Peyer's patch (tissue), 4 donors: ENCODE measurements around the gene HSPB2. TPM values are rescaled to one million over a fixed set of nuclear protein-coding genes. Genes with fewer than 3 reads are reported as not detected.

Experiments used
- DNase-seq, 3 donors: peaks; one replicate each; pipeline ENCODE4 v3.0.0-alpha.2; 2017 to 2019
- H3K27ac ChIP-seq, 4 donors: fragments of 200-600 bp; sonication (generic); one replicate each; pipeline ENCODE4 v1.5.1; 2016 to 2019
- H3K27me3 ChIP-seq, 2 donors: fragments of 200-600 bp; sonication (generic); one replicate each; pipeline ENCODE4 v1.5.1; 2019
- H3K36me3 ChIP-seq, 3 donors: fragments of 200-600 bp; sonication (generic); one replicate each; pipeline ENCODE4 v1.5.1; 2016 to 2019
- H3K4me1 ChIP-seq, 4 donors: fragments of 200-600 bp; sonication (generic); one replicate each; pipeline ENCODE4 v1.5.1; 2016 to 2019
- H3K4me3 ChIP-seq, 4 donors: fragments of 200-600 bp; sonication (generic); 1 replicate in 3 of 4; 2 replicates in 1 of 4; pipeline ENCODE4 v1.5.1; 2016 to 2019; ENCODE audit warnings: mild to moderate bottlenecking in 1 of 4
- H3K9me3 ChIP-seq, 4 donors: fragments of 200-600 bp; sonication (generic); one replicate each; pipeline ENCODE4 v1.5.1; 2016 to 2019; ENCODE audit warnings: mild to moderate bottlenecking in 1 of 4
- CTCF ChIP-seq, 6 experiments: fragments of 450-650 bp in 4 of 6; fragments of 200-600 bp in 2 of 6; sonication (generic) in 1 of 6; IDR thresholded peaks; one replicate each; pipeline ENCODE4 v1.5.1; 2017 to 2019; ENCODE audit warnings: antibody characterized with exemption in 6 of 6, mild to moderate bottlenecking in 3 of 6, moderate library complexity in 1 of 6
- POLR2A ChIP-seq, 2 donors: fragments of 450-650 bp; IDR thresholded peaks; one replicate each; pipeline ENCODE4 v1.5.1; 2017; ENCODE audit warnings: antibody characterized with exemption in 2 of 2, mild to moderate bottlenecking in 2 of 2, moderate library complexity in 2 of 2
- total RNA-seq, 4 donors: library from RNA; depleted of rRNA; stranded (reverse); fragments of >200 nt; gene quantifications; one replicate each; pipeline ENCODE4 v1.1.0, GENCODE V29; 2016

The HSPB2 gene
- total RNA-seq, 4 donors from 2014 or later = 0.94 to 2.5 TPM; not detected in 2

- DNase-seq = no peak
- Histone ChIP-seq H3K36me3 (no peaks in the 10 kb centered on the region), H3K9me3 (no peaks in the 10 kb centered on the region), H3K4me1 (peaks cover 0 to 19% (median 5%) of the 10 kb centered on the region in 4 donors), H3K27me3 (no peaks in the 10 kb centered on the region), H3K4me3 (no peak overlapping the region), H3K27ac (peak overlapping the region in 3 of 4 donors; percentile 11 to 74 (median 47))
- TF ChIP-seq POLR2A (IDR thresholded peaks at IDR 0.05) (no peak), CTCF (IDR thresholded peaks at IDR 0.05) (no peak)
Measured at GRCh38 chr11:111922803-111923202, 10.3 kb downstream of the HSPB2 start.

GRCh38 chr11:111923351-111923788 lies 10.8 kb downstream of the HSPB2 start:
- Histone ChIP-seq H3K27me3 (no peaks in the 10 kb centered on the region), H3K27ac (peak overlapping the region in 3 of 4 donors; percentile 11 to 74 (median 47)), H3K36me3 (no peaks in the 10 kb centered on the region), H3K9me3 (no peaks in the 10 kb centered on the region), H3K4me1 (peaks cover 0 to 14% (median 5%) of the 10 kb centered on the region in 4 donors), H3K4me3 (no peak overlapping the region)
- no peak for DNase-seq
- TF ChIP-seq POLR2A (IDR thresholded peaks at IDR 0.05) = no peak
- TF ChIP-seq CTCF (IDR thresholded peaks at IDR 0.05) = no peak

GRCh38 chr11:111923951-111924350 lies 11.4 kb downstream of the HSPB2 start:
- H3K4me1 ChIP-seq = peaks cover 0 to 12% (median 5%) of the 10 kb centered on the region in 4 donors
- TF ChIP-seq CTCF (IDR thresholded peaks at IDR 0.05) (no peak), POLR2A (IDR thresholded peaks at IDR 0.05) (no peak)
- no peaks in the 10 kb centered on the region for H3K36me3 ChIP-seq
- no peaks in the 10 kb centered on the region for H3K9me3 ChIP-seq
- H3K27me3 ChIP-seq = no peaks in the 10 kb centered on the region
- H3K4me3 ChIP-seq = no peak overlapping the region
- DNase-seq = no peak
- H3K27ac ChIP-seq = peak overlapping the region in 3 of 4 donors; percentile 11 to 74 (median 47)

GRCh38 chr11:111925953-111926352 lies 13.4 kb downstream of the HSPB2 start:
- H3K36me3 ChIP-seq = no peaks in the 10 kb centered on the region
- no peak for DNase-seq
- peaks cover 0 to 12% (median 5%) of the 10 kb centered on the region in 4 donors for H3K4me1 ChIP-seq
- no peaks in the 10 kb centered on the region for H3K9me3 ChIP-seq
- TF ChIP-seq CTCF (IDR thresholded peaks at IDR 0.05) = no peak
- no peak for TF ChIP-seq POLR2A (IDR thresholded peaks at IDR 0.05)
- H3K27ac ChIP-seq = peak overlapping the region in 3 of 4 donors; percentile 78 to 94 (median 82)
- no peak overlapping the region for H3K4me3 ChIP-seq
- H3K27me3 ChIP-seq = no peaks in the 10 kb centered on the region

- DNase-seq = peak; percentile 95 to 98 (median 98)
- TF ChIP-seq CTCF (IDR thresholded peaks at IDR 0.05) (peak in 2 of 6 experiments; percentile 23 to 31), POLR2A (IDR thresholded peaks at IDR 0.05) (peak in 1 of 2 donors; percentile 52)
- H3K27me3 ChIP-seq = no peaks in the 10 kb centered on the region
- H3K4me1 ChIP-seq = peaks cover 0 to 16% (median 5%) of the 10 kb centered on the region in 4 donors
- peak overlapping the region; percentile 26 to 55 (median 46) for H3K4me3 ChIP-seq
- no peaks in the 10 kb centered on the region for H3K9me3 ChIP-seq
- H3K36me3 ChIP-seq = no peaks in the 10 kb centered on the region
- peak overlapping the region; percentile 68 to 94 (median 80) for H3K27ac ChIP-seq
Measured at GRCh38 chr11:111926505-111927391, 14.2 kb downstream of the HSPB2 start.
